GM10266 (cell line): ENCODE measurements around the gene SNRNP48.

Experiments
- DNase-seq: peaks from one replicate; pipeline ENCODE4 v3.0.0; 2012; ENCODE audit errors: extremely low spot score
- CTCF ChIP-seq: IDR thresholded peaks from 2 replicates; pipeline ENCODE4 v1.5.1; 2012; ENCODE audit warnings: mild to moderate bottlenecking, low read depth; ENCODE audit not compliant: control insufficient read depth, insufficient read depth; ENCODE audit errors: missing control alignments

Gene SNRNP48

GRCh38 chr6:7650878-7651277, 60.9 kb downstream of the SNRNP48 start:
- no peak for TF ChIP-seq CTCF

GRCh38 chr6:7652957-7653356, 63.0 kb downstream of the SNRNP48 start:
- TF ChIP-seq CTCF = no peak
- DNase-seq = no peak

More at GRCh38 chr6:7650878-7651277, 60.9 kb downstream of the SNRNP48 start:
- no peak for DNase-seq

GRCh38 chr6:7656355-7656754, 66.4 kb downstream of the SNRNP48 start:
- no peak for TF ChIP-seq CTCF
- DNase-seq = no peak

GRCh38 chr6:7658543-7658942, 68.5 kb downstream of the SNRNP48 start:
- TF ChIP-seq CTCF = no peak
- DNase-seq = no peak

GRCh38 chr6:7661364-7661763, 71.4 kb downstream of the SNRNP48 start:
- no peak for DNase-seq
- TF ChIP-seq CTCF = no peak
